Measurements from ENCODE around the gene PLEKHM1.
"Not testable (repeated sequence)": the region's sequence is repeated elsewhere in the genome, so short reads cannot be mapped to it uniquely, and the experiment has no call there.

PLEKHM1 gene

GRCh38 chr17:45468293-45469203 lies 22.0 kb downstream of the PLEKHM1 start:
- FAIRE-seq; DNase-seq (ENCODE audit: insufficient read length, low spot score): not testable (repeated sequence)

DNA sequence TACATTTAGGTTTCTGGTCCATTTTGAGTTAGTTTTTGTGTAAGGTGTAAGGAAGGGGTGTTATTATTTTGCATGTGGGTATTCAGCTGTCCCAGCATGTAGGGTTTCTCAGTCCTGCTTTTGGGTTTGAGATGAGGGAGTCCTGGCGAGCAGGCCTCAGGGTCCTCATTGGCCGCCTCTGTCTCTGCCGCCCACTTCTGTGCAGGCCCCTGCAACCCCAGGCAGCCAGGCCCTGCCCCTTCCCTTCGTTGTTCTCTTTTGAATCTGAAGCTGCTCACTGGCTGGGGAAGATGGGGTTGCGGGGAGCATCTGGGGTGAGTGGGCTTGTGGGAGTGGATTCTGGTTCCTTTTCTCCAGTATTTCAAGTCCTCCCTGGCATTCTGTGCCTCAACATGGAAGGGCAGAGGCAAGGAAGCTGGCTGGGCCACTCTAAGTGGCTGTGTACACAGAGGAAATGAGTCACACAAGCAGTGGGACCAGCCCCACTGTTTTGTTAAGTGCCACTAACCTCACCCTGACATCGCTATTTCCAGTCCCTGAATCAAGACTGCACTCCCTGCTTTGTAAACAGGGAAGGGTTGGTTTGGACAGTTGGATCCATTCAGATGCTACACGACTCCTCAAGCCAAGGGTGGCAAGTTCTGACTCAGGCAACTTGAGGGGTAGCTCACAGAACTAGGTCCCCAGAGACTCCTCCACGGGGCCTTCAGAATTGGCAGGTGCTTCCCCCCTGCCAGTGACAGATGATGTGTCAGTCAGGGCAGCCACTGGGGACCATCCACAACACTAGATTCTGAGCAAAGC lies 28.8 kb downstream of the PLEKHM1 start:
- DNase-seq (ENCODE audit: insufficient read length, low spot score), result not testable (repeated sequence)
- FAIRE-seq, result peak; percentile 90

GRCh38 chr17:45460422-45460821 lies 30.1 kb downstream of the PLEKHM1 start:
- FAIRE-seq; DNase-seq (ENCODE audit: insufficient read length, low spot score): not testable (repeated sequence)

- FAIRE-seq; DNase-seq (ENCODE audit: insufficient read length, low spot score): not testable (repeated sequence)
Measured at GRCh38 chr17:45454341-45454740, 36.2 kb downstream of the PLEKHM1 start.

DNA sequence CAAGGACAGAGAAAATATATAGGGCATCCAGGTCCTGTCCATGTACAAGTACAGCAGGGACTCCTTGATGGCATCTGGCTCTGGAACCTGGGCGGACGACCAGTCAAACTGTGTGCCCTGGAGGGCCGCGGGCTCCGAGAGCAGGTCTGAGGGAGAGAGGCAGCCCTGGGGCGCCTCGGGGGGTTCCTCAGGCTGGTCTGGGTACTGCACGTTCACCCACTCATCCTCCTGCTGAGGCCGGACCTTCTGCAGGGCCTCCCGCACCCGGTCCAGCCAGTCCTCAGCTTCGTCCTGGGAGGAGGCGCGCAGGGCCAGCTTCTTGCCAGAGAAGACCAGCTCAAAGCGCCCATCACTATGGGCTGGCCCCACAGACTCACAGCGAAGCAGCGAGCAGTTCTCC lies 36.8 kb downstream of the PLEKHM1 start:
- not testable (repeated sequence) for FAIRE-seq; DNase-seq (ENCODE audit: insufficient read length, low spot score)

- not testable (repeated sequence) for DNase-seq (ENCODE audit: insufficient read length, low spot score); FAIRE-seq
Measured at GRCh38 chr17:45453225-45453534, 37.3 kb downstream of the PLEKHM1 start.

GRCh38 chr17:45452329-45453224 lies 37.9 kb downstream of the PLEKHM1 start:
- DNase-seq (ENCODE audit: insufficient read length, low spot score), result not testable (repeated sequence)
- peak; percentile 82 for FAIRE-seq

DNA sequence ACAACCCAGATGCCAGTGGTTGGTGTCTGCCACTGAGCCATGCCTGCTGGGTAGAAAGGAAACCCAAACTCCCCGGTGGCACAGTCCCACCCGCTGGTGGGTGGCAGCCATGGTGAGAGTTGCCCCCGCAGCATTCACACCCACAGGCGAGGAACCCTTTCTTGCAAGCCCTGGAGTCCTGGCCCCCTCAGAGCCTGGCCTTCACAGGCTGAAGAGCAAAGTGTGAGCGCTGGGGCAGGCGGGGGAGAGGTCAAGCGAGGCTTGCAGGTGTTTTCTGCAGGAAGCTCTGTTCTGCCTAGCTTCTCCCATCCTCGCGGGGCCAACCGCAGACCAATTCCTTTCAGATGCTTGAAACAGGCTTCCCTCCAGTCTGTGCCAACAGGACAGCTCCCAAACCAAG lies 38.9 kb downstream of the PLEKHM1 start:
- FAIRE-seq, result peak; percentile 67
- DNase-seq (ENCODE audit: insufficient read length, low spot score), result not testable (repeated sequence)

- FAIRE-seq (no peak), DNase-seq (ENCODE audit: insufficient read length, low spot score) (no peak)
Measured at GRCh38 chr17:45451131-45451530, 39.4 kb downstream of the PLEKHM1 start.

GRCh38 chr17:45449708-45450329 lies 40.7 kb downstream of the PLEKHM1 start:
- FAIRE-seq; DNase-seq (ENCODE audit: insufficient read length, low spot score): not testable (repeated sequence)

More at GRCh38 chr17:45451131-45451530, 39.4 kb downstream of the PLEKHM1 start:
- TF ChIP-seq POU2F2 (IDR thresholded peaks at IDR 0.05; ENCODE audit: low read depth, low read length), result no peak
- TF ChIP-seq POLR2A (IDR thresholded peaks at IDR 0.05; ENCODE audit: low read depth, low read length), result no peak
- TF ChIP-seq PAX5 (IDR thresholded peaks at IDR 0.05; ENCODE audit: insufficient read depth, low read length, severe bottlenecking), result no peak

DNA sequence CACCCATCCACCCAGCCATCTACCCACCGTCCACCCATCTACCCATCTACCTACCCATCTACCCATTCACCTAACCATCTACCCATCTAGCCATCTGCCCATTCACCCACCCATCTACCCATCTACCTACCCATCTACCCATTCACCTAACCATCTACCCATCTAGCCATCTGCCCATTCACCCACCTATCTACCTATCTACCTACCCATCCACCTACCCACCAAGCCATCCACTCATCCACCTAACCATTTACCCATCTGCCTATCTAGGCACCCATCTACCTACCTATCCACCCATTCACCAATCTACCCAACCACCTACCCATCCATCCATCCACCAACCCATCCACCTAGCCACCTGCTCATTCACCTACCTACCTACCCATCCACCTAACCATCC lies 41.3 kb downstream of the PLEKHM1 start:
- DNase-seq (ENCODE audit: insufficient read length, low spot score); FAIRE-seq: not testable (repeated sequence)

DNA sequence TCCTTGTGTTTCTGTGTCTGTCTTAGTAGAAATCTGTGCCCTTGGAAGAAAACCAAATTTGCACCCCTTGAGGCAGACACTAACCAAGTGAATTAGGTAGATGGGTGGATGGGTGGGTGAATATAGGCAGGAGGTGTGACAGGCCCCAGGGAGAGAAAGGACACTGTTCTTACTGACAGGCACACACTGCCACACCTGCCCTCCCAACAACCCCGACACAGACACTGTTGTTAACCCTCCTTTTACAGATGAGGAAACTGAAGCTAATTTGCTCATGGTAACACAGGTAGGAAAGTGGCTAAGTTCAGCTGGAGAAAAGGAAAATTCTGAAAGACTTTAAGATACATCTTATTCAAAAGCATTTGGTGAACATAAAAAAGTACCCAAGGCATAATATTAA lies 42.0 kb downstream of the PLEKHM1 start:
- not testable (repeated sequence) for FAIRE-seq

GRCh38 chr17:45448066-45448465 lies 42.5 kb downstream of the PLEKHM1 start:
- not testable (repeated sequence) for FAIRE-seq

More for the DNA sequence above, 42.0 kb downstream of the PLEKHM1 start:
- not testable (repeated sequence) for DNase-seq (ENCODE audit: insufficient read length, low spot score)

GRCh38 chr17:45447650-45448049 lies 42.9 kb downstream of the PLEKHM1 start:
- DNase-seq (ENCODE audit: insufficient read length, low spot score); FAIRE-seq: not testable (repeated sequence)

More at GRCh38 chr17:45448066-45448465, 42.5 kb downstream of the PLEKHM1 start:
- not testable (repeated sequence) for DNase-seq (ENCODE audit: insufficient read length, low spot score)

DNA sequence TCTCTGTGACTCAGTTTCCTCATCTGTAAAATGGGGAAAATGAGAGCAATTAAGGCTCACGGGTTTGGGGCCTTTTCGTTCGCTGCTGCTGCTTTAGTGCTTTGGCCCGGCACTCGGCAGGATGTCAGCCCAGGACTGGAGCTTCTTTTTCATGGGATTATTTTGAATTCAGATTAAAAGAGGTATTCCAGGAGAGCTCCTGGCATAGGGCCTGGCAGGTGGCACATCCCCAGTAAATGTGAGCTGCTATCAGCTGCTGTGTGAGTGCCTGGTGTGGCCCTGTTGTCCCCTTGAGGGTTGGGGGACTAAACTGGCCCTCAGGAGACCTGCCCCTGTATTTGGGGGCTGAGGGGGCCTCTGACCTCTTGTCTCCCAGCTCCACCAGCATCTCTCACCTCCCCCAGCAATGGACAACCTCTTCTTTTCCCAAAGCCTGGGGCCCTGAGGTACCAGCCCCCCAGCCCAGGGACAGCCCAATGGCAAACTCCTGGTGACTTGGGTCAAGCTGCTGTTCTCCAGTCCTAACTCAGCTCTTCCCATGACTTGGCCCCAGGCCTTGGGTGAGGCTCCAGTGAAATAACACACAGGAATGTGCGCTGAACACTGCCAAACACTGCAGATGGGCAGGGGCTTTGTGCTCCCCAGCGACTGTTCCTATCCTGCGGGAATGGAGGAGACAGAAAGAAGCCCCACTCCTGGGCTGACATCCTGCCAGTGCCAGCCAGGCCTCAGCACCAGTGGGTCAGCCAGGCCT lies 43.5 kb downstream of the PLEKHM1 start:
- not testable (repeated sequence) for DNase-seq (ENCODE audit: insufficient read length, low spot score); FAIRE-seq

DNA sequence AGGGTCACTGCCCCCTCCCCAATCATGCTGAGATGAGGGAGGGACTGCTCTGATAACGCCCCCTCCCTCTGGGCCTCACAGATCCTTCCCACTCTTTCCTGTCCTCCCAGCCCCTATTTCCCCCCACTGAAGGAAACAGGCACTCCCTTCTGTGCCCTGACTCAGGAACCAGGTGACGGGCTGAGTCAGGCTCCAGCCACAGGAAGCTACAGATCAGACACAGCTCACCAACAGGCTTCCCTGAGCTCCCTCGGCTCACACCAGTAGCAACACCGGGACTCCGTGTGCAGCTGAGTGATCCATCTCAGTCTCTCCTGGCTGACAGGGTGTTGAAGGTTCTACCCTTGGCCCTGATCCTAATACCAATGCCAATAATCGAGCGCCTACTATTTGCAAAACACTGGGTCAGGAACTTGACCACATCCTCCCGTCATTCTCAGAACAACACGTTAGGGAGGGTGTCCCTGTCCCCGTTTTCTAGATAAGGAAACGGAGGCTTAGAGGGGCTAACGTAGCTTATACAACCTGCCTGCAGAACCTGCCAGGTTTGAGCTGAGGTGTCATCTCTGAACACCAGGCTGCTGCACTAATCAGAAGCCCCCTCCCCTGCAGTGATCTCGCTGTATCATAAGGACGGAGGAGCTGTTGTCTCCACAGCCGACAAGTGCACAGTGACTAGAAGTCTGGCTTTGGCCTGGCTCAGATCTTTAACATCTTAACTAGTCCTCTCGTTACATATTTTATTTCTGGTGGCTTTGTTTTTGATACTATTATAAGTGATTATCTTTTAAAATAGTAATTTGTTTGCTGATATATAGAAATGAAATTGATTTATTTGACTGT lies 44.4 kb downstream of the PLEKHM1 start:
- not testable (repeated sequence) for DNase-seq (ENCODE audit: insufficient read length, low spot score)
- peak; percentile 43 for FAIRE-seq

All from GM12891 (cell line).